AG09319 (cell line): Measurements from ENCODE around the gene ERP44.

Experiments used
- DNase-seq: peaks from one replicate; pipeline ENCODE4 v3.0.0-alpha.2; 2010; ENCODE audit warnings: low read depth; ENCODE audit errors: extremely low read depth
- TF ChIP-seq, protein P1 (sequence below): IDR thresholded peaks from 2 replicates; pipeline ENCODE4 v1.5.1; 2011; ENCODE audit warnings: low read depth, mild to moderate bottlenecking, inconsistent platforms, low read length, moderate library complexity

ERP44 gene

DNA sequence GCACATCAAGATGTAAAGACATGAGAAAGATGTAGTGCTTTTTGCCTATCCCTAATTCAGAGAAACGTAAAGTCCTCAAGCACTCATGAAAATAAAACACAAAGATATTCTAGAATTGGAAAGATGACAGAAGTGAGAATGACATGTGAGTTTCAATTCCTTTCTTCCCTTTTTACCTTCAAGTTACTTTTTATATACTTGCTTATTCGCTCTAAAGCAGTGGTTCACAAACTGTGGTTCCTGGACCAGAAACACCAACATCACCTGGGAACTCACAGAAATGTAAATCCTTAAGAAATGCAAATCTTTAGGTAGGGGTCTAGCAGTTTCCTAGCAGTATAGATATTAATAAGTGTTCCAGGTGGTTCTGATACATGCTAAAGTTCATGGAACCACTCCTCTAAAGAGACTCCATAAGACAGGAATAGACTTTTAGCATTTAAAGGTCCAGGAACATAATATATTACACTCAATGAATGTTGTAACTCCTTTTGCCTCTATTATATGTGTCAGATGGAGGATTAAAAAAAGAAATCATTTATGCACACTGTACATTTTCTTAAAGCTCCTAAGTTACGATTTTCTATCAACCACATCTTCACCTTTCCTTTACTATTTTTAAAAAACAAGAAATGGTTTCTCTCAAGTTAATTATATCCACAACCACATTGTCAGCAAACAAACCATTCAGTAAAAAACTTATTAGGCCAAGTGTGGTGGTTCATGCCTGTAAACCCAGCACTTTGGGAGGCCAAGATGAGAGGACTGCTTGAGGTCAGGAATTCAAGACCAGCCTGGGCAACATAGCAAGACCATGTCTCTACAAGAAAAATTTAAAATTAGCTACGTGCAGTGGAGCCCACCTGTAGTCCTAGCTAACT, 39.9 kb downstream of the ERP44 start:
- no peak for DNase-seq
- TF ChIP-seq, protein P1, sequence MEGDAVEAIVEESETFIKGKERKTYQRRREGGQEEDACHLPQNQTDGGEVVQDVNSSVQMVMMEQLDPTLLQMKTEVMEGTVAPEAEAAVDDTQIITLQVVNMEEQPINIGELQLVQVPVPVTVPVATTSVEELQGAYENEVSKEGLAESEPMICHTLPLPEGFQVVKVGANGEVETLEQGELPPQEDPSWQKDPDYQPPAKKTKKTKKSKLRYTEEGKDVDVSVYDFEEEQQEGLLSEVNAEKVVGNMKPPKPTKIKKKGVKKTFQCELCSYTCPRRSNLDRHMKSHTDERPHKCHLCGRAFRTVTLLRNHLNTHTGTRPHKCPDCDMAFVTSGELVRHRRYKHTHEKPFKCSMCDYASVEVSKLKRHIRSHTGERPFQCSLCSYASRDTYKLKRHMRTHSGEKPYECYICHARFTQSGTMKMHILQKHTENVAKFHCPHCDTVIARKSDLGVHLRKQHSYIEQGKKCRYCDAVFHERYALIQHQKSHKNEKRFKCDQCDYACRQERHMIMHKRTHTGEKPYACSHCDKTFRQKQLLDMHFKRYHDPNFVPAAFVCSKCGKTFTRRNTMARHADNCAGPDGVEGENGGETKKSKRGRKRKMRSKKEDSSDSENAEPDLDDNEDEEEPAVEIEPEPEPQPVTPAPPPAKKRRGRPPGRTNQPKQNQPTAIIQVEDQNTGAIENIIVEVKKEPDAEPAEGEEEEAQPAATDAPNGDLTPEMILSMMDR: no peak

GRCh38 chr9:100057624-100058023, 41.2 kb downstream of the ERP44 start:
- DNase-seq: no peak
- TF ChIP-seq, protein P1: no peak

GRCh38 chr9:100056561-100056960, 42.2 kb downstream of the ERP44 start:
- TF ChIP-seq, protein P1: no peak
- DNase-seq: no peak

DNA sequence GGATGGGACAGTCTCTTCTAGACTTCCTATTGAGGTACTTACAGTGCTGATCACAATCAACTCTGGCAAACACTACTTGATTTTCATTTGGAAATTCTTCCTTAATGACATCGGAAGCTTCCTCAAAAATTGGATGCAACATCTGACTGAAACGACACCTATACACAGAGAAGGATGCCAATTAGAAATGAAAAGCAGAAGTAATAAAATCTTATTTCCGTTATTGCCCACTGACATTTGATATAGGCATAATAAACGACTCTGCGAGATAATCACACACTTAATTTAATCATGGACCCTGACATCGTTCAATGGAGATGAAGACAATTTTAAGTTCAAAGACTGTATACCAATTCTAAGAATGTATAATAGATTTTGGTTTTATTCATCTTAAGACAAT, 46.4 kb downstream of the ERP44 start:
- DNase-seq: no peak
- TF ChIP-seq, protein P1: no peak

DNA sequence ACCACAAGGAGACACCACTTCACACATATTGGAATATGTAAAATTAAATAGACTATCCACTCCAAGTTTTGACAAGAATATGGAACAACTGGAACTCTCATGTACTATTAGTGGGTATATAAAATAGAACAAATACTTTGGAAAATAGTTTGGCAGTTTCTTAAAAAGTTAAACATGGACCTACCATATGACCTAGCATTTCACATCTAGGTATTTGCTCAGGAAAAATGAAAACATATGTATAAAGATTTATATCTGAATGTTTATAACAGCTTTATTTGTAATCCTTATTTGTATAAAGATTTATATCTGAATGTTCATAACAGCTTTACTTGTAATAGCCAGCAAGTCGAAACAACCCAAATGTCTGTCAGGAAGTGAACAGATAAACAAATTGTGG, 49.2 kb downstream of the ERP44 start:
- TF ChIP-seq, protein P1: no peak

DNA sequence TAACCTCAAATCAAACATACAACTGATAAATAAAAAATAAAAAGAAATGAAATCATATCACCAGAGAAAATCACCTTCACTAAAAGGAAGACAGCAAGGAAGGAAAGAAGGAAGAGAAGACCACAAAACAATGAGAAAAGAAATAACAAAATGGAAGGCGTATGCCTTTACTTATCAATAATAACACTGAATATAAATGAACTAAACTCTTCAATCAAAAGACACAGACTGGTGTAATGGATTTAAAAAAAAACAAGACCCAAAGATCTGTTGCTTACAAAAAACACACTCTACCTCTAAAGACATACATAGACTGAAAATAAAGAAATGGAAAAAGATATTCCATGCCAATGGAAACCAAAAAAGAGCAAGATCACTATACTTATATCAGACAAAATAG, 60.3 kb downstream of the ERP44 start:
- DNase-seq: no peak
- TF ChIP-seq, protein P1: no peak

More for the DNA sequence above, 49.2 kb downstream of the ERP44 start:
- no peak for DNase-seq

DNA sequence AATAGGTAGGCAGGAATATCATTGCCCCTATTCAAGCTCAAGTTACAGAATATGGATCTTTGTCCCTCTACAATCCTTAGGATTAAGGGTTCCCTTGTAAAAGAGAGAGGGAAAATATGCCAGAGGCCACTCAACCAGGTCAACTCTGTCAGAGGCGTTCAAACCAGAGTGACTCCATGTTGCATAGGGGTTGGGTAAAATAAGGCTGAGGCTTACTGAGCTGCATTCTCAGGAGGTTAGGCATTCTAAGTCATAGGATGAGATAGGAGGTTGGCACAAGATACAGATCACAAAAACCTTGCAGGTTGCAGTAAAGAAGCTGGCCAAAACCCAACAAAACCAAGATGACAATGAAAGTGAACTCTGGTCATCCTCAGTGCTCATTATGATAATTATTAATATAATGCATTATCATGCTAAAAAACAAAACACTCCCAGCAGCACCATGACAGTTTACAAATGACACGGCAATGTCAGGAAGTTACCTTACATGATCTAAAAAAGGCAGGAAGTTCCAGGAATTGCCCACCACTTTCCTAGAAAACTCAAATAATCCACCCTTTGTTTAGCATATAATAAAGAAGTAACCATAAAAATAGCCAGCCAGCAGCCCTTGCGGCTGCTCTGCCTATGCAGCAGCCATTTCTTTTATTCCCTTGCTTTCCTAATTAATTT, 64.8 kb downstream of the ERP44 start:
- no peak for DNase-seq
- TF ChIP-seq, protein P1: no peak
